K562 (cell line): Measurements from ENCODE around the gene ZDHHC16. TPM values are rescaled to one million over a fixed set of nuclear protein-coding genes. Genes with fewer than 3 reads are reported as not detected.

ENCODE experiments used
- CHCHD3 ChIP-seq: fragments of 250-450 bp; sonication (Bioruptor Pico); IDR thresholded peaks from 2 replicates; pipeline ENCODE4 v2.1.2; 2022; ENCODE audit warnings: mild to moderate bottlenecking
- ELF2 ChIP-seq: fragments of 250-450 bp; sonication (Bioruptor Pico); IDR thresholded peaks from 2 replicates; pipeline ENCODE4 v1.5.0; 2021; ENCODE audit warnings: mild to moderate bottlenecking
- FIP1L1 ChIP-seq: fragments of 200-400 bp; formaldehyde crosslinking; IDR thresholded peaks from 2 replicates; pipeline ENCODE4 v1.6.1; 2018; ENCODE audit warnings: mild to moderate bottlenecking, low read depth, low read length; ENCODE audit not compliant: poor library complexity, severe bottlenecking
- FOSL1 ChIP-seq: fragments of 200-800 bp; sonication (Bioruptor generic); conservative IDR thresholded peaks from 2 replicates; pipeline ENCODE4 v1.6.1; 2016; ENCODE audit warnings: missing genetic modification characterization, missing compliant biosample characterization
- HLTF ChIP-seq: fragments of 450-650 bp; IDR thresholded peaks from 2 replicates; pipeline ENCODE4 v1.6.1; 2016
- JUNB ChIP-seq: fragments of 450-650 bp; formaldehyde crosslinking; conservative IDR thresholded peaks from 2 replicates; pipeline ENCODE4 v1.4.0; 2020; ENCODE audit warnings: mild to moderate bottlenecking
- MBD2 ChIP-seq: sonication (generic); IDR thresholded peaks from 2 replicates; pipeline ENCODE4 v1.6.1; 2016; ENCODE audit warnings: low read depth, borderline replicate concordance
- NR2C2 ChIP-seq, 2 experiments: fragments of 200-800 bp in 1 of 2; sonication (Bioruptor generic) in 1 of 2; sonication (generic) in 1 of 2; formaldehyde crosslinking in 1 of 2; IDR thresholded peaks; 2 replicates each; pipeline versions ENCODE4 v1.6.1 to v1.8.0; 2016 to 2022; ENCODE audit warnings: mild to moderate bottlenecking in 1 of 2, missing compliant biosample characterization in 1 of 2, missing genetic modification characterization in 1 of 2, missing genetic modification reagents in 1 of 2
- SP2 ChIP-seq: IDR thresholded peaks from 2 replicates; pipeline ENCODE4 v1.6.1; 2011; ENCODE audit warnings: mild to moderate bottlenecking, low read depth, low read length, moderate library complexity; ENCODE audit not compliant: poor library complexity, severe bottlenecking; ENCODE audit errors: extremely low read depth
- STAT5B ChIP-seq: fragments of 250-450 bp; sonication (Bioruptor Pico); IDR thresholded peaks from 2 replicates; pipeline ENCODE4 v1.8.0; 2021; ENCODE audit warnings: mild to moderate bottlenecking, inconsistent platforms
- THRAP3 ChIP-seq: fragments of 450-650 bp; IDR thresholded peaks from 2 replicates; pipeline ENCODE4 v1.6.1; 2016; ENCODE audit warnings: mild to moderate bottlenecking, inconsistent platforms, borderline replicate concordance
- ZBTB1 ChIP-seq: sonication (generic); formaldehyde crosslinking; IDR thresholded peaks from 2 replicates; pipeline ENCODE4 v1.8.1; 2023; ENCODE audit warnings: missing genetic modification reagents, low read depth, mild to moderate bottlenecking, borderline replicate concordance
- ZNF282 ChIP-seq: sonication (generic); formaldehyde crosslinking; IDR thresholded peaks from 2 replicates; pipeline ENCODE4 v1.8.1; 2023; ENCODE audit warnings: missing genetic modification reagents
- polyA plus RNA-seq, 8 experiments: library from polyadenylated mRNA; depleted of rRNA in 4 of 8; stranded (reverse) in 5 of 8; unstranded in 3 of 8; fragments of >200 nt; fragmentation: Nextera tagmentation in 2 of 8; fragmentation: Illumina TruSeq in 1 of 8; extraction: Ambion mirVana in 2 of 8; extraction: Trizol in 1 of 8; gene quantifications; 2 replicates each; pipeline versions ENCODE4 v1.2.1 to v1.2.3, GENCODE V29; 2011 to 2014; ENCODE audit warnings: inconsistent platforms in 1 of 8, missing spikeins in 1 of 8
- total RNA-seq, 7 experiments: library from RNA; depleted of rRNA in 6 of 7; stranded (reverse); fragments of >200 nt in 6 of 7; fragmentation: Illumina TruSeq in 2 of 7; extraction: Trizol in 2 of 7; gene quantifications; 2 replicates each; pipeline versions ENCODE4 v1.2.1 to v1.2.3, GENCODE V29; 2011 to 2021; ENCODE audit warnings: low replicate concordance in 1 of 7
- TF ChIP-seq, protein P1 (sequence below), 2 experiments: fragments of 450-650 bp in 1 of 2; sonication (generic) in 1 of 2; formaldehyde crosslinking in 1 of 2; IDR thresholded peaks; 2 replicates each; pipeline versions ENCODE4 v1.7.1 to v1.9.0; 2016 to 2022; ENCODE audit warnings: inconsistent platforms in 1 of 2, mild to moderate bottlenecking in 1 of 2, missing genetic modification reagents in 1 of 2
- TF ChIP-seq, protein P2 (sequence below): fragments of 250-450 bp; sonication (Bioruptor Pico); IDR thresholded peaks from 2 replicates; pipeline ENCODE4 v1.6.1; 2021; ENCODE audit warnings: mild to moderate bottlenecking
- TF ChIP-seq, protein P3 (sequence below): fragments of 200-800 bp; sonication (Bioruptor generic); IDR thresholded peaks from 2 replicates; pipeline ENCODE4 v1.6.1; 2017; ENCODE audit warnings: missing genetic modification characterization, missing compliant biosample characterization

ZDHHC16 gene
- total and polyA plus RNA-seq, 9 of the 15 experiments (the other 6 are each of a cell fraction or from before 2014, with no cell fraction given), result 12.5 to 33.8 (median 21.3) TPM

DNA sequence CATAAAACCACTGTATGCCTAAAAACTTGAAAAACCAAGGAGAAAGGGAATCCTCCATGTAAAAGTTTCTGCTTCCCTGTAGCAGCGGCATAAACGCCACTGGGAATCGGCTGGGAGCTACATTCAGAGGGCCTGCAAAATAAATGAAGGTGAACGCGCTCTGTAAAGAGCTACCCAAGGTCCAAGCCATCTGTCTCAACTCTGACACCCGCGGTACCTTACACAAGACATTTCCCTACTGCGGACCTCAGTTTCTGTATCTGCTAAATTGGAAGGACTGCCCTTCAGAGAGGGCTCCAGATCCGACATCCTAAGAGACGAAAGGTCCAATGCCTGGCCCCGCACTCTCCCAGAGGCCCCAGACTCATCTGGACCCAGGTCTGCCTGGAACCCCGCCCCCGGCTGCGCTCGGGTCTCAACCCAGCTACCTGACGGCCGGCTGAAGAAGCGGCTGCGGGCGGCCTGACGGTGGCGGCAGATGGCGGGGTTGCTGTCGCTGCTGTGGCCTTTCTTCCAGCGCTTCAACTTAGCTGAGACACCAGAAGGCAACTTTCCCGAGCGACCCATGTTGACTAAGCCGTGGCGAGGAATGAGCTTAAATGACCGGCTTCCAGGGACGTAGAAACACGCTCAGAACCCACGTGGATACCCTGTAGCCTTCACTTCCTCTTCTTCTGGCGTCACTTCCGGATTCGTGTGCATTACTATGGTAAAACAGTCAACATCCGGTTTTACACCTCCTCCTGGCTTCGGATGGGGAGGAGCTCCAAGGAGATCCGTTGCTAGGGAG is 45.1 kb upstream of the ZDHHC16 start, which contains the start of gene RRP12 (continued):
- TF ChIP-seq, protein P1, sequence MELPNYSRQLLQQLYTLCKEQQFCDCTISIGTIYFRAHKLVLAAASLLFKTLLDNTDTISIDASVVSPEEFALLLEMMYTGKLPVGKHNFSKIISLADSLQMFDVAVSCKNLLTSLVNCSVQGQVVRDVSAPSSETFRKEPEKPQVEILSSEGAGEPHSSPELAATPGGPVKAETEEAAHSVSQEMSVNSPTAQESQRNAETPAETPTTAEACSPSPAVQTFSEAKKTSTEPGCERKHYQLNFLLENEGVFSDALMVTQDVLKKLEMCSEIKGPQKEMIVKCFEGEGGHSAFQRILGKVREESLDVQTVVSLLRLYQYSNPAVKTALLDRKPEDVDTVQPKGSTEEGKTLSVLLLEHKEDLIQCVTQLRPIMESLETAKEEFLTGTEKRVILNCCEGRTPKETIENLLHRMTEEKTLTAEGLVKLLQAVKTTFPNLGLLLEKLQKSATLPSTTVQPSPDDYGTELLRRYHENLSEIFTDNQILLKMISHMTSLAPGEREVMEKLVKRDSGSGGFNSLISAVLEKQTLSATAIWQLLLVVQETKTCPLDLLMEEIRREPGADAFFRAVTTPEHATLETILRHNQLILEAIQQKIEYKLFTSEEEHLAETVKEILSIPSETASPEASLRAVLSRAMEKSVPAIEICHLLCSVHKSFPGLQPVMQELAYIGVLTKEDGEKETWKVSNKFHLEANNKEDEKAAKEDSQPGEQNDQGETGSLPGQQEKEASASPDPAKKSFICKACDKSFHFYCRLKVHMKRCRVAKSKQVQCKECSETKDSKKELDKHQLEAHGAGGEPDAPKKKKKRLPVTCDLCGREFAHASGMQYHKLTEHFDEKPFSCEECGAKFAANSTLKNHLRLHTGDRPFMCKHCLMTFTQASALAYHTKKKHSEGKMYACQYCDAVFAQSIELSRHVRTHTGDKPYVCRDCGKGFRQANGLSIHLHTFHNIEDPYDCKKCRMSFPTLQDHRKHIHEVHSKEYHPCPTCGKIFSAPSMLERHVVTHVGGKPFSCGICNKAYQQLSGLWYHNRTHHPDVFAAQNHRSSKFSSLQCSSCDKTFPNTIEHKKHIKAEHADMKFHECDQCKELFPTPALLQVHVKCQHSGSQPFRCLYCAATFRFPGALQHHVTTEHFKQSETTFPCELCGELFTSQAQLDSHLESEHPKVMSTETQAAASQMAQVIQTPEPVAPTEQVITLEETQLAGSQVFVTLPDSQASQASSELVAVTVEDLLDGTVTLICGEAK (IDR thresholded peaks at IDR 0.05), result peak; percentile 96
- TF ChIP-seq, protein P1 (CRISPR knock-in tag; IDR thresholded peaks at IDR 0.05), result no peak
- no peak for TF ChIP-seq SP2
- TF ChIP-seq THRAP3, result no peak
- TF ChIP-seq CHCHD3, result no peak
- TF ChIP-seq FOSL1 (tag), result no peak
- TF ChIP-seq JUNB (CRISPR knock-in tag), result no peak
- no peak for TF ChIP-seq STAT5B
- no peak for TF ChIP-seq FIP1L1
- no peak for TF ChIP-seq ZBTB1 (CRISPR knock-in tag)
- TF ChIP-seq ELF2 (CRISPR knock-in tag), result peak; percentile 52; the same call in 1 of the 2 replicates
- no peak for TF ChIP-seq HLTF
- TF ChIP-seq NR2C2 (CRISPR knock-in tag; IDR thresholded peaks at IDR 0.05), result no peak; the same call in 1 of the 2 replicates
- no peak; the same call in 1 of the 2 replicates for TF ChIP-seq NR2C2 (tag; IDR thresholded peaks at IDR 0.05)
- no peak for TF ChIP-seq MBD2
- TF ChIP-seq ZNF282 (CRISPR knock-in tag), result no peak
- TF ChIP-seq, protein P2, sequence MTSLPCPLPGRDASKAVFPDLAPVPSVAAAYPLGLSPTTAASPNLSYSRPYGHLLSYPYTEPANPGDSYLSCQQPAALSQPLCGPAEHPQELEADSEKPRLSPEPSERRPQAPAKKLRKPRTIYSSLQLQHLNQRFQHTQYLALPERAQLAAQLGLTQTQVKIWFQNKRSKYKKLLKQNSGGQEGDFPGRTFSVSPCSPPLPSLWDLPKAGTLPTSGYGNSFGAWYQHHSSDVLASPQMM (CRISPR knock-in tag), result no peak
- TF ChIP-seq, protein P3, sequence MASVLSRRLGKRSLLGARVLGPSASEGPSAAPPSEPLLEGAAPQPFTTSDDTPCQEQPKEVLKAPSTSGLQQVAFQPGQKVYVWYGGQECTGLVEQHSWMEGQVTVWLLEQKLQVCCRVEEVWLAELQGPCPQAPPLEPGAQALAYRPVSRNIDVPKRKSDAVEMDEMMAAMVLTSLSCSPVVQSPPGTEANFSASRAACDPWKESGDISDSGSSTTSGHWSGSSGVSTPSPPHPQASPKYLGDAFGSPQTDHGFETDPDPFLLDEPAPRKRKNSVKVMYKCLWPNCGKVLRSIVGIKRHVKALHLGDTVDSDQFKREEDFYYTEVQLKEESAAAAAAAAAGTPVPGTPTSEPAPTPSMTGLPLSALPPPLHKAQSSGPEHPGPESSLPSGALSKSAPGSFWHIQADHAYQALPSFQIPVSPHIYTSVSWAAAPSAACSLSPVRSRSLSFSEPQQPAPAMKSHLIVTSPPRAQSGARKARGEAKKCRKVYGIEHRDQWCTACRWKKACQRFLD (CRISPR knock-in tag), result peak; percentile 81
